ENCODE results near the gene OPN5. TPM values are rescaled to one million over a fixed set of nuclear protein-coding genes. Genes with fewer than 3 reads are reported as not detected.

OPN5 gene
- total RNA-seq, 2 experiments from 2014 or later = not detected

DNA sequence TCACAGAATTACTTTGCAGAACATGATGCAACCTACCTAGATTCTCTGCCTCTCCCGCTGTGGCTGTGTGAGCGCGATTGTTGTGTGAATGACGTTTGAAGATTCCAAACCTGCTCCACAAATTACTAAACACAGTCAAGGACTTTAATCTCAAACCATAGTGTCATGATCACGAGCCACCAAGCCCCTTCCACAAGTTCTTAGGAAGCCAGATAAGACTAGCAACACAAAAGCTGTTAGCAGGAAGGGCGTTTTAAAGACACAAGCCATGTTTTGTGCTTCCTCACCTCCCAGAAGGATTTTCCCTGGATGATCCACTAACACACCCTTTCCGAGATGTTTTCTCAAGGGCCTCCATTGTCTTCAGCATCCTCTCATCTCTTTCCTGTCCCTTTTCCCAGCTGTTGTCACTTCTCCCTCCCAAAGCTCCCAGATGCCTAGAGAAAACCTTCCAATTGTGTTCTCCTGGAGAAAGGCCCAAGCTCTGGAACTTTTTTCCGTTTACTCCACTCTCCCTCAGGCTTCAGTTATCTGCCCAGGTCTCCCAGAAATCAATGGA, 12.8 kb downstream of the OPN5 start:
- Mint-ChIP-seq H3K4me1 (ENCODE audit: low read depth) (no peaks in the 10 kb centered on the region), H3K36me3 (ENCODE audit: low read depth) (no peaks in the 10 kb centered on the region), H3K27ac (no peak overlapping the region), H3K4me3 (no peak overlapping the region), H3K9me3 (no peaks in the 10 kb centered on the region), H3K27me3 (peaks cover 11% of the 10 kb centered on the region)
- CTCF ChIA-PET = no interaction called here
- TF ChIP-seq, protein P1, sequence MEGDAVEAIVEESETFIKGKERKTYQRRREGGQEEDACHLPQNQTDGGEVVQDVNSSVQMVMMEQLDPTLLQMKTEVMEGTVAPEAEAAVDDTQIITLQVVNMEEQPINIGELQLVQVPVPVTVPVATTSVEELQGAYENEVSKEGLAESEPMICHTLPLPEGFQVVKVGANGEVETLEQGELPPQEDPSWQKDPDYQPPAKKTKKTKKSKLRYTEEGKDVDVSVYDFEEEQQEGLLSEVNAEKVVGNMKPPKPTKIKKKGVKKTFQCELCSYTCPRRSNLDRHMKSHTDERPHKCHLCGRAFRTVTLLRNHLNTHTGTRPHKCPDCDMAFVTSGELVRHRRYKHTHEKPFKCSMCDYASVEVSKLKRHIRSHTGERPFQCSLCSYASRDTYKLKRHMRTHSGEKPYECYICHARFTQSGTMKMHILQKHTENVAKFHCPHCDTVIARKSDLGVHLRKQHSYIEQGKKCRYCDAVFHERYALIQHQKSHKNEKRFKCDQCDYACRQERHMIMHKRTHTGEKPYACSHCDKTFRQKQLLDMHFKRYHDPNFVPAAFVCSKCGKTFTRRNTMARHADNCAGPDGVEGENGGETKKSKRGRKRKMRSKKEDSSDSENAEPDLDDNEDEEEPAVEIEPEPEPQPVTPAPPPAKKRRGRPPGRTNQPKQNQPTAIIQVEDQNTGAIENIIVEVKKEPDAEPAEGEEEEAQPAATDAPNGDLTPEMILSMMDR (IDR thresholded peaks at IDR 0.05) = no peak
- intact Hi-C loops (cut with micrococcal nuclease) = no loop called here
- POLR2A ChIA-PET = no interaction called here
- DNase-seq = no peak
- no peak for ATAC-seq

DNA sequence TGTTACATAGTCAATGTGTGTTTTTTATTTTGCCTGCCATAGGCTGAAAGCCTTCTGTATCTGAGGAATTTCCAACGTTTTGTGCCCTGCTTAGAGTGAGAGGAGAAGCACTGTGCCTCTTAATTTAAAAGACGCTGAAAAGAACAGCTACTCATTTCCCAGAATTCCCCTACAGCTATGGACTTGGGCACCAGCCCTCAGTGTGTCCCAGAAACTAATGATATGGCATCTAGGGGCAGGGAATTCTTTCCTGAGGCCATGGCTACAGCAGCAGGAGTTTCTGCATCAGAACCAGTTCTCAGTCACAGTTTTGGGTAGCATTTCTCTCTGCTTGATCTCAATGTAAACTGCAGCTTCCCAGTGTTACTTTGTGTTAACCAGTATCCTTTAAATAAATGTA, 20.2 kb downstream of the OPN5 start:
- peaks cover 16% of the 10 kb centered on the region for H3K27me3 Mint-ChIP-seq
- no peak overlapping the region for H3K27ac Mint-ChIP-seq

DNA sequence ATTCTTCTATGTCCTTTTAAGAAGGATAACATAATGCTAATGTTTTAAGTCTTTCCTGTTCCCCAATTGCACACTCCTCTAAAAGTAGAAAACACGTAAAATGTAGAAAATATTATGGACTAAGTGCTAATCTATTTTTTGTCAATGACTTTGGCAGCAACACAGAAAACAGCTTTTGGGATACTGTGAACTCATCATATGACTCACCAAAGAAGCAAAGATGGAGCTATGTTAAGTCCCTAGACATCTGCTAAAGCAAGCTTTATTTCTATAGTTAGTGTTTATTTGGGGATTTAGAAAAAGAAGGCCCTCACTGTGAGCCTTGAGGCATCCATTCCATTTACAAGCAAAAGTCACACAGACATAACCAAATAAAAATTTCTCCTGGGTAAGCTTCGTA, 23.0 kb downstream of the OPN5 start:
- no peak for ATAC-seq
- H3K4me1 Mint-ChIP-seq (ENCODE audit: low read depth) = no peaks in the 10 kb centered on the region
- intact Hi-C loops (cut with micrococcal nuclease) = no loop called here
- ChIA-PET POLR2A (no interaction called here), CTCF (no interaction called here)
- H3K9me3 Mint-ChIP-seq = no peaks in the 10 kb centered on the region
- TF ChIP-seq, protein P1 (IDR thresholded peaks at IDR 0.05) = no peak
- no peak overlapping the region for H3K27ac Mint-ChIP-seq
- no peaks in the 10 kb centered on the region for H3K36me3 Mint-ChIP-seq (ENCODE audit: low read depth)
- H3K27me3 Mint-ChIP-seq = peaks cover 19% of the 10 kb centered on the region
- no peak for DNase-seq
- no peak overlapping the region for H3K4me3 Mint-ChIP-seq

More for the DNA sequence above, 20.2 kb downstream of the OPN5 start:
- no peaks in the 10 kb centered on the region for H3K9me3 Mint-ChIP-seq
- ChIA-PET CTCF (interaction anchor here (1.8 kb wide), 1 partner anchor 14 kb away, joined by 5 read pairs; no protein-coding TSS in a partner anchor), POLR2A (no interaction called here)
- intact Hi-C loops (cut with micrococcal nuclease) = no loop called here
- H3K36me3 Mint-ChIP-seq (ENCODE audit: low read depth) = no peaks in the 10 kb centered on the region
- no peak overlapping the region for H3K4me3 Mint-ChIP-seq
- TF ChIP-seq, protein P1 (IDR thresholded peaks at IDR 0.05) = no peak
- no peaks in the 10 kb centered on the region for H3K4me1 Mint-ChIP-seq (ENCODE audit: low read depth)
- no peak for DNase-seq
- ATAC-seq = no peak

DNA sequence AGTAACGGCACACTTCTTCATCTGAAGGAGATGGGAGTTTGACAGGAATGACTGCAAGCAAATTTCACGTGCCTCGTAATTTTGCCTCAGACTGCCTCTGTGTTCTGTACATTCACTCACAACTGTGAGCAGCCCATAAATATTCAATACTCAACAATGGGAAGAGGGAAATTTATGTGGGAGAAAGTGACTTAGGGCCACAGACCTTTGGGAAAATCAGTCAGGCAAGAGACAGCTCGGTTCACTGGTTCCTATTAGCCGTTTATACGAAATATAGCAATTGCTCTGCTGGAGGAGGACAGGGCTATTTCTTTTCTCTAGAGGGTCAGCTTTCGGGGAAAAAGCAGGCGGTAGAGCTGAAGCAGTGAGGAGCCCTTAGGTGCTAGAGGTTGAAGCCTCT, 28.0 kb downstream of the OPN5 start:
- POLR2A ChIA-PET = no interaction called here
- intact Hi-C loops (cut with micrococcal nuclease) = no loop called here
- CTCF ChIA-PET = interaction anchor here (1.1 to 1.5 kb wide), 2 partner anchors 22 to 43 kb away, joined by 3 read pairs; no protein-coding TSS in a partner anchor

DNA sequence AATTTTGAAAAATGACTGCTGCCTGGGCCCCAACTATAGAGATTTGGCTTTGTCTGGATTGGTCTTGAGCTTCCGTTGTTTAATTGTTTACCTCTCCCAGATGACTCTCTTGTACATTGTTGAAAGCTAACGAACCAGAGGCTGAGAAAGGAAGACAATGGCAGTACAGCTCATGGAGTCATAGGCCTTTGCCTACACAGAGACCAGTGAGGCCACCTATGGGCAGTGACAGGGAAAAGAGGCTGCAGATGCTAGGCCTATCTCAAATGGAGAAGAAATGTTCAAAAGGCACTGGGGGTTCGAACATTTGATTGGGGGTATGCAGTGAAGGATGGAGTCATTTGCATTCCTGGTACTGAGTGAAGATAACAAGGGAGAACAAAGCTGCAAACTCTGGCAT, 29.1 kb downstream of the OPN5 start:
- no peak for ATAC-seq
- peaks cover 19% of the 10 kb centered on the region for H3K27me3 Mint-ChIP-seq
- ChIA-PET POLR2A (no interaction called here), CTCF (interaction anchor here (1.1 to 1.5 kb wide), 2 partner anchors 9 to 23 kb away, joined by 3 to 4 read pairs; no protein-coding TSS in a partner anchor)
- intact Hi-C loops (cut with micrococcal nuclease) = no loop called here
- H3K27ac Mint-ChIP-seq = no peak overlapping the region
- H3K36me3 Mint-ChIP-seq (ENCODE audit: low read depth) = no peaks in the 10 kb centered on the region
- H3K4me3 Mint-ChIP-seq = no peak overlapping the region
- no peak for DNase-seq
- TF ChIP-seq, protein P1 (IDR thresholded peaks at IDR 0.05) = no peak
- H3K9me3 Mint-ChIP-seq = no peaks in the 10 kb centered on the region
- no peaks in the 10 kb centered on the region for H3K4me1 Mint-ChIP-seq (ENCODE audit: low read depth)

More for the DNA sequence above, 28.0 kb downstream of the OPN5 start:
- Mint-ChIP-seq H3K27ac (no peak overlapping the region), H3K36me3 (ENCODE audit: low read depth) (no peaks in the 10 kb centered on the region), H3K4me3 (no peak overlapping the region), H3K27me3 (peaks cover 18% of the 10 kb centered on the region), H3K9me3 (no peaks in the 10 kb centered on the region), H3K4me1 (ENCODE audit: low read depth) (no peaks in the 10 kb centered on the region)
- no peak for DNase-seq
- TF ChIP-seq, protein P1 (IDR thresholded peaks at IDR 0.05) = no peak
- ATAC-seq = no peak
